HG03521 (cell line): Measurements from ENCODE around the gene AASDH.

Experiments
- ATAC-seq: cut with Tn5 transposase; IDR thresholded peaks from one replicate; pipeline ENCODE4 v1.9.1; 2021; ENCODE audit warnings: mild to moderate bottlenecking, moderate library complexity; ENCODE audit not compliant: unreplicated experiment

AASDH gene

GRCh38 chr4:56289934-56290333, 97.4 kb downstream of the AASDH start:
- ATAC-seq, result no peak

DNA sequence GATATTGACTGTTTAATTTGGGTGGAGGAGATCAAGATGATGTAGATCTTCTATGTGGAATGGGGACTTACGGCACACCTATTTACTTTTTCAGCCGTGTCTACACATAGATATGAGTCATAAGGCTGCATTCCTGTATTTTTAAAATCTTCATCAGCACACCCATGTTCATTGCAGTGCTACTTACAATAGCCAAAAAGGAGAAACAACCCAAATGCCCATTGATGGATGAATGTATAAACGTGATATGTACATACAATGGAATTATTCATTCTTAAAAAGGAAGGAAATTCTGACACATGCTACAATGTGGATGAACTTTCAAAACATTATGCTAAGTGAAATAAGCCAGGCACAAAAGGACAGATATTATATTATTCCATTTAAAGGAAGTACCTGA, 98.6 kb downstream of the AASDH start:
- ATAC-seq, result no peak
